NCI-H146 treated with DMSO at 0.1 percent for 48 hours (cell line): ENCODE measurements around the gene PGM5.

Experiments used
- DNase-seq: peaks from one replicate; lab custom pipeline; 2025; ENCODE audit not compliant: unreplicated experiment; lab: John Stamatoyannopoulos, UW

Gene PGM5

DNA sequence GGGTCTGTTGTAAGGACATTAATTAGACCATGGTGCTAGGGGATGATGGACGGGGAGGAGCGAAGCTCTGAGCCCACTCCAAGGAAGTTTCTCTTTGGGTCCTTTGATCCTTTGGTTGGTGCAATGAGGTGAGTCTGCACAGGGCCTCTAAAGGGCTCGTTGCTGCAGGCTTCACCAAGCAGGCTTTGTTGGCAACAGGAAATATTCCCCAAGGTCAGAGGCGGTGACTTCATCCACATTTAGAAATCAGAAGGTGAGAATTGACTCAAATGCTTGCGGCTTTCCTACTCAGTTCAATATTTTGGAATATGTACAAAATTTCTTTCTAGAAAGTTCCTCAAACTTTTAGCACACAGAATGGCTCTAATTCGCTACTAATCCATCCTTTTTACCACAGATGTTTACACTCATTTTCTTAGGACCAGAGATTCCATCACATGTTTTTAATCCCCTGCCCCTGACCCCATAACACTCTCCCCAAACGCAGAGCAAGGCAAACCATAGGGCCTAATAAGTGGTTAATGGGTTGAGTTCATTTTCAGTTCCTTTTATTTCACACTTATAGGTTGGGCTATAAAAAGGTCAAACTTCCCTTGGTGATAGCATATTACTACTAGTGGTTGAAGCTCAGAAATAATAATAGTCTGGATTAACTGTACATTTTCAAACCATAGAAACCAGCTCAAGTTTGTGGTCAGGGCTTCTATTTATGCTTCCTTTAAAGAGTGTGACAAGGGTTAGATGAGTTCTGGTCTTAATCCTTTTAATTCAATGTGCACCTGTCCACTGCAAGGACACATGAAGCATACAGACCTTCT is 221.6 kb downstream of the PGM5 start:
- DNase-seq: no peak
